ENCODE measurements around the gene ARIH1.
"Not testable (repeated sequence)": the region's sequence is repeated elsewhere in the genome, so short reads cannot be mapped to it uniquely, and the experiment has no call there.

ARIH1 gene

GRCh38 chr15:72545156-72545555 lies 71.0 kb downstream of the ARIH1 start:
- no peak for DNase-seq

DNA sequence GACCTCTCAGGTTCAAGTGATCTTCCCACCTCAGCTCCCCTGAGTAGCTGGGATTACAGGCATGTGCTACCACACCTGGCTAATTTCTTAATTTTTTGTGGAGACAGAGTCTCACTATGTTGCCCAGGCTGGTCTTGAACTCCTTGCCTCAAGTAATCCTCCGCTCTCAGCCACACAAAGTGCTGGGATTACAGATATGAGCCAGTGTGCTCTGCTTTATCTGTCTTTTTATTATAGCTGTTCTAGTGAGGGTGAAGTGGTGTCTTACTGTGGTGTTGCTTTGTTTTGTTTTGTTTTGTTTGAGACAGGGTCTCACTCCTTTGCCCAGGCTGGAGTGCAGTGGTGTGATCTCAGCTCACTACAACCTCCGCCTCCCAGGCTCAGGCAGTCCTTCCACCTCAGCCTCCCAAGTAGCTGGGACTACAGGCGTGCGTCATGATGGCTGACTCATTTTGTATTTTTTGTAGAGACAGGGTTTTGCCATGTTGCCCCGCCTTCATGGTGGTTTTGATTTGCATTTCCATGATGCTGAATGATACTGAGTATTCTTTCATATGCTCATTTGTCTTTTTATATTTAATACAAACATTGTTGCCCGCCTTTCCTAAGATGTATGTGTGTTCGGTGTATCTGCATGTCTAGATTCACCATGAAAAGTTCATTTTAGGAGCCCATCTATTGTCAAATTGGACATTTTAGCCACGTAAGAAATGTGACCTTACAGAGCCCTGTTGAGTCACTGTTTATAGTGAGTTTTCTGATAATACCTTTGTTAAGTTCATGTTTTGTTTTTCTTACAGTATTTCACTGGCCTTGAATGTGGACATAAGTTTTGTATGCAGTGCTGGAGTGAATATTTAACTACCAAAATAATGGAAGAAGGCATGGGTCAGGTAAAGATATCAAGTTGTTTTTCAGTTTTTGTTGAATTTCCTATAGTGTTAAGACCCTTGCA lies 80.6 kb downstream of the ARIH1 start:
- peak; percentile 1 for DNase-seq

DNA sequence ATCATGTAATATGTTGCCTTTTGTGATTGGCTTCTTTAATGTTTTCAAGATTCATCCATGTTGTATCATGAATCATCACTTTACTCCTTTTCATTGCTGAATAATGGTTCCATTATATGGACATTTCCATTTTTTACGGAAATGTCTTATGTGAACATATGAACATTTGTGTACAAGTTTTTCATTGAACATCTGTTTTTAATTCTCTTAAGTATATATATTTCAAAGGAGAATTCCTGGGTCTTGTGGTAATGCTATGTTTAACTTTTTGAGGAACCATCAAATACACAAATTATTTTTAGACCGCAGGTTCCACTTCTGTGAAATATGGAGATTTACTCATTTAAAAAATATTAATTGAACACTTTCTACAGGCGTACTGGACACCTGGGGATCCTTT lies 85.7 kb downstream of the ARIH1 start:
- DNase-seq = no peak

GRCh38 chr15:72560458-72560857 lies 86.3 kb downstream of the ARIH1 start:
- no peak for DNase-seq

DNA sequence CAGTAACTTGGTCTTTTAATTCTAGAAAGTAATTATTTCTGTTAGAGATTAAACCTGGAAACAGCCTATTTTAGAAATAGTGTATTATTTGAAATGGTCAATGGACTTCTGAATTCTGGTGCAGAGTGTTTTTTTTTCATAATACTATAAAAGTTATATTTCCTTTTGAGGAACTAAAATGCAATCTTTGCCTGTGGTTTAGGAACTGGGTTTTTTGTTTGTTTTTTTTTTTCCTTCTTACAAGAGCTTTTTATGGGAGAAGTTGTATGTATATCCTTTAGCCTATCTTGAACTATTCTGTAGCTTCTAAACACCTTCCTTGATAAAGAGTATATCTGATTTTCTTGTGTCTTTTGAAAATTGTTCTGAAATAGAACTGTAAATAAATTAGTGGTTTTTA lies 88.3 kb downstream of the ARIH1 start:
- no peak for DNase-seq

DNA sequence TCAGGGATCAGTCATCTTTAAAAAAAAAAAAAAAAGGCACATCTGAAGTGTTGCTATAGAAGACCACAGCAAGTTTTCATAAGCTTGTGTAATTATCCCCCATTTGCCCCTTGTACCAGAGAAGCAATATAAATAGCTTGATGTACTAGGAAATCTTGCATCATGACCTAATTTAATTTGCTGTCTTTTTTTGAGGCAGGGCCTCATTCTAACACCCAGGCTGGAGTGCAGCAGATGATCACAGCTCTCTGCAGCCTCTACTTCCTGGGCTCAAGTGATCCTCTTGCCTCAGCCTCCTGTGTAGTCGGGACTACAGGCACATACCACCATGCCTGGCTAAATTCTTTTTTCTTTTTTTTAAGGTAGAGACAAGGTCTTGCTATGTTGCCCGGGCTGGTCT lies 88.7 kb downstream of the ARIH1 start:
- no peak for DNase-seq

DNA sequence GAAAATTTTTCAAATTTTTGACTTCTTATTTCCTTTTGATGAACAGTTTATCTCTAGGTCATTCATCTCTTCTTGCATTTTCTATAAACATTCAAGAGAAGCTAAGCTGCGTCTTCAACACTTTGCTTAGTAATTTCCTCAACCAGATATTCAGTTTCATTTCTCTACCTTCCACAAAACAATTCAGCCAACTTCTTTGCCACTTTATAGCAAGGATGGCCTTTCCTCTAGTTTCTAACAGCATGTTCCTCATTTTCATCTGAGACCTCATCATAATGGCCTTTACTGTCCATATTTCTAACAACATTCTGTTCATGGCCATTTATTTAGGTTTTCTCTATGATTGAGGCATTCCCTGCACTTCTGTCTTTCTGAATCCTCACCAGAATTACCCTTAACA lies 90.0 kb downstream of the ARIH1 start:
- no peak for DNase-seq

GRCh38 chr15:72566973-72567372 lies 92.8 kb downstream of the ARIH1 start:
- DNase-seq = no peak

DNA sequence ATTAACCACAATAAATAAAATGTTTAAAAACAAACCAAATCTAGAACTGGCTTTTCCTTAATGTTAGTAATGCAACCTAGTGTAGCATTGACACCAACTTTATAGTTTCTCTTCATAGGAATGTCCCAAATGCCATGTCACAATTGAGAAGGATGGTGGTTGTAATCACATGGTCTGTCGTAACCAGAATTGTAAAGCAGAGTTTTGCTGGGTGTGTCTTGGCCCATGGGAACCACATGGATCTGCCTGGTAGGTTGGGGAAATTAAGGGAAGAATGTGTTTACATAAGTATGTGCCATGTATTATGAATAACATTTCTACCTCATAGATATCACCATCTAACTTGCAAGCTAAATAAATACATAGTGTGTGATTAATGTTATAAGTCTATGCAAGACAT lies 95.9 kb downstream of the ARIH1 start:
- DNase-seq = no peak

GRCh38 chr15:72579814-72580213 lies 105.7 kb downstream of the ARIH1 start:
- DNase-seq = no peak

- DNase-seq = no peak
These were observed 109.9 kb downstream of the ARIH1 start for GRCh38 chr15:72584006-72584405.

DNA sequence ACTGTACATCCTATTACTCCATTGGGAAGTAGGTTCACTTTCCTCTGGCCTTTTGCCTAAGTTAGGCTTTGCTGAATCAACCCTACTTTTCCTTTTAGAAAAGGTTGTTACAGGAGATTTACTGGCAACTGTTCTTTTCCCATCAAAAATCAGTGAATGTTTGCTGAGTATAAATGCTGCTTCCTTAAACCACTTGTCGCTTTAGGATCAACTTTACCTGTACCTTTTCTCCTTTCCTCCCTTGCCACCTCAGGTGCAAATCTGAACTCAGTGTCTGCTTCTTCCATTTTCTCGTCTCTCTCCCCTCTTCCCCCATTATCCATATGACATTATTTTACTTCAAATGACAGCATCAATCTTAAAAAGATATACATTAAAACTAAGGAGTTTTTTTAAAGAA lies 110.9 kb downstream of the ARIH1 start:
- no peak for DNase-seq

GRCh38 chr15:72585476-72586058 lies 111.4 kb downstream of the ARIH1 start:
- DNase-seq = no peak

- DNase-seq = no peak
These were observed 114.0 kb downstream of the ARIH1 start for GRCh38 chr15:72588096-72588495.

GRCh38 chr15:72590427-72590826 lies 116.3 kb downstream of the ARIH1 start:
- no peak for DNase-seq

GRCh38 chr15:72591361-72591760 lies 117.2 kb downstream of the ARIH1 start:
- DNase-seq = no peak

DNA sequence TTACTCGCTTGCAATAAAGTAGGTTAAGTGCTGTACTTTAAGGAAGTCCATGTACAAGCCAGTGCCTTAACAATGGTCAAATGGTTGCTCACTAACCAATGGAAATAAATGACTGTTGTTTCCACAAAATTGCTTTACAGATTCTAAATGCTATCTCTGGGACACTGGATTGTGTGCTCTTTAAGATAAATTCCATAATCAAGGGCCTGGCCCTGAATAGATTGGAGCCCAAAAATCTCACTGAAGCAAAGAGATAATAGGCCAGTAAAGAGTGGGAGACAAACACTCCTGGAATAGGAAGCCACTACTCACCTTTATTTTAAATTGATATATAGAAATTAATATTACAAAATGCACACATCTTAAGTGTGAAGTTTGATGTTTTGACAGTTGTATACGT lies 118.0 kb downstream of the ARIH1 start:
- no peak for DNase-seq

- no peak for DNase-seq
These were observed 118.5 kb downstream of the ARIH1 start for GRCh38 chr15:72592676-72593075.

GRCh38 chr15:72593838-72594237 lies 119.7 kb downstream of the ARIH1 start:
- DNase-seq = no peak

DNA sequence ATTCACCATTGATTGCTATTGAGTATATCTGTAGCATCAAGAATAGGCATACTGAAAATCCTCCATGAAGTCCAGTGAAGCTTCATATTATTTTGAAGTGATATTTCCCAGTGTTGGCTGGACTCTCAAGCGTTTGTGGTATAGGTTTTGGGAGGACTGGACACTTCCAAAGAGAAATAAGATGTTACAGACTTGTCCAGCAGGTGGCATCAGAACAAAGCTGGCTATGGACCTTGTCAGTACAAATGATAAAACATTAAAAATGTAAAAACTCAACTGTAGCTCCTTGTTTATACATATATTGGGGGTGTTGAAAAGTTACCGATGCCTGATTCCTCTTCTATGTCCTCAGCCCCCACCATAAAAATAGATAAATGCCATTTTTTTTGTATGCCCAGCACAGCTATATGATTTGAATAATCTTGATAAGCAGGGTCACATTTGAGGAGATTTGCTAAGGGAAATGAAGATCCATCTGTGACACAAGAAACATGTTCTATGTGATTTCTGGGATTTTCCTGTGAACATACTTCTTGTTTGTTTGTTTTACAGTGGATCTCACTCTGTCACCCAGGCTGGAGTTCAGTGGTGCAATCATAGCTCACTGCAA lies 125.8 kb downstream of the ARIH1 start:
- DNase-seq = peak; percentile 3

- DNase-seq = no peak
These were observed 130.7 kb downstream of the ARIH1 start for GRCh38 chr15:72604794-72605193.

GRCh38 chr15:72608084-72608483 lies 134.0 kb downstream of the ARIH1 start:
- not testable (repeated sequence) for DNase-seq

- DNase-seq = no peak
These were observed 135.7 kb downstream of the ARIH1 start for GRCh38 chr15:72609862-72610261.

DNA sequence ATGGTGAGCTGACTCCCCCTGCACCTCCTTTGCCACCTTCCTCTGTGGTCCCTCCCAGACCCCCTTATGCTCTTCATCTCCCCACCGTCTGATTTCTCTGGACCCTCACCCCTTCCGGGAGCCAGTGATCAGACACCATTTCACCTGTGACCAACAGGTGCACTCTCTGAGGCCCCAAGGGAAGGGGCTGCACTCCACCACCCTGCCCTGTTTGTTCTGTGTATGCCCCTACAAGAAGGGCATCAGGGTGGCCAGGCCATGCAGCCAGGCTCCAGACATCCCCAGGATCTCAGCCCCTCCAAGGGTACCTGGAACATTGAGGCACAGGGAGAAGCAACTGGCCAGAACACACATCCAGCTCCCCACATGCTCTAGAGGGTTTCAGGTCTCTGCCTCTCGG lies 138.2 kb downstream of the ARIH1 start:
- DNase-seq = not testable (repeated sequence)

Data from central memory CD4-positive, alpha-beta T cell (primary cell).